K562 (cell line): ENCODE measurements around the gene SLITRK3. TPM values are rescaled to one million over a fixed set of nuclear protein-coding genes. Genes with fewer than 3 reads are reported as not detected.

Experiments
- ATF1 ChIP-seq, 2 experiments: fragments of 450-650 bp in 1 of 2; IDR thresholded peaks; 2 replicates each; pipeline ENCODE4 v1.6.1; 2016; ENCODE audit warnings: missing compliant biosample characterization in 1 of 2, missing genetic modification characterization in 1 of 2
- CREB3 ChIP-seq: fragments of 450-650 bp; conservative IDR thresholded peaks from 2 replicates; pipeline ENCODE4 v1.6.1; 2016; ENCODE audit warnings: missing genetic modification characterization, low read depth, mild to moderate bottlenecking, missing compliant biosample characterization, moderate library complexity
- FOXA1 ChIP-seq: fragments of 450-650 bp; IDR thresholded peaks from 2 replicates; pipeline ENCODE4 v1.6.1; 2016; ENCODE audit warnings: mild to moderate bottlenecking, borderline replicate concordance
- GTF2E2 ChIP-seq: fragments of 200-800 bp; sonication (Bioruptor generic); IDR thresholded peaks from 2 replicates; pipeline ENCODE4 v1.6.1; 2016; ENCODE audit warnings: missing genetic modification characterization, missing compliant biosample characterization
- MYNN ChIP-seq, 2 experiments: sonication (generic); formaldehyde crosslinking in 1 of 2; IDR thresholded peaks; 2 replicates each; pipeline versions ENCODE4 v1.5.0 to v1.6.1; 2016 to 2020; ENCODE audit warnings: antibody characterized with exemption in 1 of 2, missing genetic modification reagents in 1 of 2
- PTRF ChIP-seq: fragments of 450-650 bp; IDR thresholded peaks from 2 replicates; pipeline ENCODE4 v1.6.1; 2016; ENCODE audit warnings: mild to moderate bottlenecking, missing genetic modification characterization, missing compliant biosample characterization
- REST ChIP-seq, 2 experiments: fragments of 450-650 bp; formaldehyde crosslinking in 1 of 2; IDR thresholded peaks; 2 replicates each; pipeline versions ENCODE4 v1.4.0 to v1.6.1; 2014 to 2020; ENCODE audit warnings: mild to moderate bottlenecking in 2 of 2, borderline replicate concordance in 1 of 2, low read depth in 1 of 2
- TAF9B ChIP-seq: fragments of 450-650 bp; IDR thresholded peaks from 2 replicates; pipeline ENCODE4 v1.6.1; 2018; ENCODE audit warnings: mild to moderate bottlenecking; ENCODE audit not compliant: partially characterized antibody
- TCF15 ChIP-seq: fragments of 250-450 bp; sonication (Bioruptor Pico); IDR thresholded peaks from 2 replicates; pipeline ENCODE4 v1.8.0; 2022; ENCODE audit warnings: moderate library complexity, mild to moderate bottlenecking, inconsistent platforms
- THAP12 ChIP-seq: fragments of 250-450 bp; sonication (Bioruptor Pico); IDR thresholded peaks from 2 replicates; pipeline ENCODE4 v1.9.0; 2021; ENCODE audit warnings: mild to moderate bottlenecking, inconsistent platforms
- polyA plus RNA-seq, 8 experiments: library from polyadenylated mRNA; depleted of rRNA in 4 of 8; stranded (reverse) in 5 of 8; unstranded in 3 of 8; fragments of >200 nt; fragmentation: Nextera tagmentation in 2 of 8; fragmentation: Illumina TruSeq in 1 of 8; extraction: Ambion mirVana in 2 of 8; extraction: Trizol in 1 of 8; gene quantifications; 2 replicates each; pipeline versions ENCODE4 v1.2.1 to v1.2.3, GENCODE V29; 2011 to 2014; ENCODE audit warnings: inconsistent platforms in 1 of 8, missing spikeins in 1 of 8
- total RNA-seq, 7 experiments: library from RNA; depleted of rRNA in 6 of 7; stranded (reverse); fragments of >200 nt in 6 of 7; fragmentation: Illumina TruSeq in 2 of 7; extraction: Trizol in 2 of 7; gene quantifications; 2 replicates each; pipeline versions ENCODE4 v1.2.1 to v1.2.3, GENCODE V29; 2011 to 2021; ENCODE audit warnings: low replicate concordance in 1 of 7

SLITRK3 gene
- total and polyA plus RNA-seq, 9 of the 15 experiments (the other 6 are each of a cell fraction or from before 2014, with no cell fraction given): not detected

GRCh38 chr3:165195241-165195639 is 944 bp downstream of the SLITRK3 start (continued):
- TF ChIP-seq REST (IDR thresholded peaks at IDR 0.05; ENCODE audit: borderline replicate concordance) (no peak), REST (CRISPR knock-in tag; IDR thresholded peaks at IDR 0.05; ENCODE audit: low read depth) (no peak), GTF2E2 (tag) (no peak), PTRF (tag) (no peak), THAP12 (CRISPR knock-in tag) (no peak), ATF1 (CRISPR knock-in tag; IDR thresholded peaks at IDR 0.05) (no peak), ATF1 (tag; IDR thresholded peaks at IDR 0.05) (no peak), MYNN (IDR thresholded peaks at IDR 0.05) (no peak), MYNN (CRISPR knock-in tag; IDR thresholded peaks at IDR 0.05) (no peak), TAF9B (no peak), CREB3 (tag) (no peak), TCF15 (CRISPR knock-in tag) (no peak), FOXA1 (no peak)
- TF ChIP-seq, all 486 proteins: peak for 0
